IPS DF 4.7 (cell line): ENCODE measurements around the gene C6orf58.
"Not testable (repeated sequence)": the region's sequence is repeated elsewhere in the genome, so short reads cannot be mapped to it uniquely, and the experiment has no call there.

Experiments
- DNase-seq: peaks from one replicate; pipeline ENCODE4 v3.0.0-alpha.2; 2013; ENCODE audit warnings: low spot score; ENCODE audit errors: extremely low read depth

C6orf58 gene

GRCh38 chr6:127590344-127590743 lies 13.4 kb downstream of the C6orf58 start:
- no peak for DNase-seq

GRCh38 chr6:127592964-127593363 lies 16.0 kb downstream of the C6orf58 start:
- no peak for DNase-seq

- not testable (repeated sequence) for DNase-seq
Measured at GRCh38 chr6:127593456-127593855, 16.5 kb downstream of the C6orf58 start.

GRCh38 chr6:127606131-127606562 lies 29.2 kb downstream of the C6orf58 start:
- peak; percentile 58 for DNase-seq

- no peak for DNase-seq
Measured at GRCh38 chr6:127608554-127609270, 31.7 kb downstream of the C6orf58 start.

GRCh38 chr6:127618729-127619128 lies 41.8 kb downstream of the C6orf58 start:
- DNase-seq = no peak

- DNase-seq = no peak
Measured at GRCh38 chr6:127630800-127631199, 53.8 kb downstream of the C6orf58 start.

GRCh38 chr6:127634178-127634577 lies 57.2 kb downstream of the C6orf58 start:
- no peak for DNase-seq

GRCh38 chr6:127635091-127635490 lies 58.1 kb downstream of the C6orf58 start:
- DNase-seq = no peak

- no peak for DNase-seq
Measured at GRCh38 chr6:127637830-127638409, 60.9 kb downstream of the C6orf58 start.
